HG03039 (cell line): ENCODE data around the gene PHTF2.
"Not testable (repeated sequence)": the region's sequence is repeated elsewhere in the genome, so short reads cannot be mapped to it uniquely, and the experiment has no call there.

ENCODE experiments used
- ATAC-seq: cut with Tn5 transposase; IDR thresholded peaks from one replicate; pipeline ENCODE4 v1.9.1; 2021; ENCODE audit warnings: mild to moderate bottlenecking, moderate library complexity; ENCODE audit not compliant: unreplicated experiment

Gene PHTF2

GRCh38 chr7:77827999-77828398 lies 29.4 kb downstream of the PHTF2 start:
- ATAC-seq = no peak

GRCh38 chr7:77830649-77831355 lies 32.2 kb downstream of the PHTF2 start:
- ATAC-seq = no peak

- no peak for ATAC-seq
Measured at GRCh38 chr7:77831481-77831880, 32.9 kb downstream of the PHTF2 start.

- ATAC-seq = no peak
Measured at GRCh38 chr7:77831953-77832352, 33.4 kb downstream of the PHTF2 start.

- ATAC-seq = no peak
Measured at GRCh38 chr7:77833136-77833535, 34.6 kb downstream of the PHTF2 start.

GRCh38 chr7:77836425-77836824 lies 37.9 kb downstream of the PHTF2 start:
- ATAC-seq = not testable (repeated sequence)

- no peak for ATAC-seq
Measured at GRCh38 chr7:77837275-77837674, 38.7 kb downstream of the PHTF2 start.

- ATAC-seq = no peak
Measured at GRCh38 chr7:77837966-77838365, 39.4 kb downstream of the PHTF2 start.

- ATAC-seq = no peak
Measured at GRCh38 chr7:77838929-77839491, 40.4 kb downstream of the PHTF2 start.

GRCh38 chr7:77839919-77840318 lies 41.3 kb downstream of the PHTF2 start:
- ATAC-seq = no peak

- ATAC-seq = no peak
Measured at GRCh38 chr7:77843194-77843593, 44.6 kb downstream of the PHTF2 start.

- ATAC-seq = no peak
Measured at GRCh38 chr7:77846317-77847092, 47.9 kb downstream of the PHTF2 start.

- ATAC-seq = no peak
Measured at GRCh38 chr7:77855371-77856083, 57.0 kb downstream of the PHTF2 start.

- no peak for ATAC-seq
Measured at GRCh38 chr7:77858278-77858677, 59.7 kb downstream of the PHTF2 start.

GRCh38 chr7:77859343-77859742 lies 60.8 kb downstream of the PHTF2 start:
- no peak for ATAC-seq

GRCh38 chr7:77862691-77863090 lies 64.1 kb downstream of the PHTF2 start:
- ATAC-seq = no peak

GRCh38 chr7:77863860-77864259 lies 65.3 kb downstream of the PHTF2 start:
- no peak for ATAC-seq

GRCh38 chr7:77866370-77866769 lies 67.8 kb downstream of the PHTF2 start:
- ATAC-seq = no peak

GRCh38 chr7:77866786-77867536 lies 68.4 kb downstream of the PHTF2 start:
- ATAC-seq = no peak

- ATAC-seq = no peak
Measured at GRCh38 chr7:77867537-77867865, 68.9 kb downstream of the PHTF2 start.

GRCh38 chr7:77872256-77872655 lies 73.7 kb downstream of the PHTF2 start:
- ATAC-seq = not testable (repeated sequence)
